ENCODE data around the gene AGO1. TPM values are rescaled to one million over a fixed set of nuclear protein-coding genes. Genes with fewer than 3 reads are reported as not detected.
"Not testable (repeated sequence)": the region's sequence is repeated elsewhere in the genome, so short reads cannot be mapped to it uniquely, and the experiment has no call there.

AGO1 gene
- total RNA-seq, 2 experiments from 2014 or later, result 24.9 to 25.3 TPM

- intact Hi-C loops (cut with micrococcal nuclease), result no loop called here
- Mint-ChIP-seq H3K27ac (no peak overlapping the region), H3K36me3 (ENCODE audit: low read depth) (peaks cover 2% of the 10 kb centered on the region), H3K4me3 (no peak overlapping the region), H3K27me3 (ENCODE audit: low read depth) (no peaks in the 10 kb centered on the region), H3K4me1 (ENCODE audit: low read depth) (no peaks in the 10 kb centered on the region), H3K9me3 (no peaks in the 10 kb centered on the region)
- DNase-seq, result no peak
- CTCF ChIA-PET, result no interaction called here
These were observed 30.8 kb upstream of the AGO1 start for GRCh38 chr1:35852241-35852640.

- Mint-ChIP-seq H3K27ac (no peak overlapping the region), H3K4me1 (ENCODE audit: low read depth) (no peaks in the 10 kb centered on the region), H3K36me3 (ENCODE audit: low read depth) (peaks cover 2% of the 10 kb centered on the region), H3K27me3 (ENCODE audit: low read depth) (no peaks in the 10 kb centered on the region), H3K9me3 (no peaks in the 10 kb centered on the region), H3K4me3 (no peak overlapping the region)
- intact Hi-C loops (cut with micrococcal nuclease), result no loop called here
- no peak for DNase-seq
- CTCF ChIA-PET, result interaction anchor here (1.0 kb wide), 1 partner anchor 9 kb away, joined by 3 read pairs; no protein-coding TSS in a partner anchor
These were observed 27.9 kb upstream of the AGO1 start for GRCh38 chr1:35854989-35855700.

- intact Hi-C loops (cut with micrococcal nuclease), result no loop called here
- Mint-ChIP-seq H3K9me3 (no peaks in the 10 kb centered on the region), H3K27ac (no peak overlapping the region), H3K27me3 (ENCODE audit: low read depth) (no peaks in the 10 kb centered on the region), H3K4me1 (ENCODE audit: low read depth) (no peaks in the 10 kb centered on the region), H3K4me3 (no peak overlapping the region), H3K36me3 (ENCODE audit: low read depth) (no peaks in the 10 kb centered on the region)
- no peak for DNase-seq
- CTCF ChIA-PET, result interaction anchor here (1.7 kb wide), 1 partner anchor 10 kb away, joined by 4 read pairs; no protein-coding TSS in a partner anchor
These were observed 26.0 kb upstream of the AGO1 start for GRCh38 chr1:35856964-35857363.

GRCh38 chr1:35857830-35858229, 25.2 kb upstream of the AGO1 start:
- H3K27me3 Mint-ChIP-seq (ENCODE audit: low read depth), result no peaks in the 10 kb centered on the region
- intact Hi-C loops (cut with micrococcal nuclease), result no loop called here
- CTCF ChIA-PET, result interaction anchor here (0.5 to 1.7 kb wide), 3 partner anchors 9 to 75 kb away, joined by 3 to 4 read pairs (median 4); no protein-coding TSS in a partner anchor
- no peak overlapping the region for H3K27ac Mint-ChIP-seq
- H3K4me1 Mint-ChIP-seq (ENCODE audit: low read depth), result no peaks in the 10 kb centered on the region
- no peaks in the 10 kb centered on the region for H3K9me3 Mint-ChIP-seq
- no peaks in the 10 kb centered on the region for H3K36me3 Mint-ChIP-seq (ENCODE audit: low read depth)
- DNase-seq, result peak; percentile 10
- H3K4me3 Mint-ChIP-seq, result no peak overlapping the region

- CTCF ChIA-PET, result no interaction called here
These were observed 22.3 kb upstream of the AGO1 start for GRCh38 chr1:35860696-35861095.

GRCh38 chr1:35863136-35863535, 19.9 kb upstream of the AGO1 start:
- no peak overlapping the region for H3K4me3 Mint-ChIP-seq
- CTCF ChIA-PET, result no interaction called here
- no peak for DNase-seq
- intact Hi-C loops (cut with micrococcal nuclease), result no loop called here
- H3K4me1 Mint-ChIP-seq (ENCODE audit: low read depth), result no peaks in the 10 kb centered on the region
- H3K27me3 Mint-ChIP-seq (ENCODE audit: low read depth), result no peaks in the 10 kb centered on the region
- no peaks in the 10 kb centered on the region for H3K9me3 Mint-ChIP-seq
- no peaks in the 10 kb centered on the region for H3K36me3 Mint-ChIP-seq (ENCODE audit: low read depth)
- H3K27ac Mint-ChIP-seq, result no peak overlapping the region

More at GRCh38 chr1:35860696-35861095, 22.3 kb upstream of the AGO1 start:
- no peaks in the 10 kb centered on the region for H3K9me3 Mint-ChIP-seq
- H3K4me3 Mint-ChIP-seq, result no peak overlapping the region
- intact Hi-C loops (cut with micrococcal nuclease), result no loop called here
- no peaks in the 10 kb centered on the region for H3K36me3 Mint-ChIP-seq (ENCODE audit: low read depth)
- H3K27ac Mint-ChIP-seq, result no peak overlapping the region
- H3K27me3 Mint-ChIP-seq (ENCODE audit: low read depth), result no peaks in the 10 kb centered on the region
- no peak for DNase-seq
- no peaks in the 10 kb centered on the region for H3K4me1 Mint-ChIP-seq (ENCODE audit: low read depth)

GRCh38 chr1:35863881-35864625, 19.0 kb upstream of the AGO1 start:
- no peaks in the 10 kb centered on the region for H3K9me3 Mint-ChIP-seq
- intact Hi-C loops (cut with micrococcal nuclease), result no loop called here
- H3K4me3 Mint-ChIP-seq, result no peak overlapping the region
- CTCF ChIA-PET, result interaction anchor here (0.8 kb wide), 1 partner anchor 9 kb away, joined by 3 read pairs; no protein-coding TSS in a partner anchor
- no peaks in the 10 kb centered on the region for H3K36me3 Mint-ChIP-seq (ENCODE audit: low read depth)
- DNase-seq, result no peak
- no peak overlapping the region for H3K27ac Mint-ChIP-seq
- no peaks in the 10 kb centered on the region for H3K4me1 Mint-ChIP-seq (ENCODE audit: low read depth)
- no peaks in the 10 kb centered on the region for H3K27me3 Mint-ChIP-seq (ENCODE audit: low read depth)

- intact Hi-C loops (cut with micrococcal nuclease), result no loop called here
These were observed 18.2 kb upstream of the AGO1 start for GRCh38 chr1:35864813-35865212.

GRCh38 chr1:35866991-35867390, 16.0 kb upstream of the AGO1 start:
- Mint-ChIP-seq H3K36me3 (ENCODE audit: low read depth) (no peaks in the 10 kb centered on the region), H3K4me1 (ENCODE audit: low read depth) (no peaks in the 10 kb centered on the region), H3K9me3 (no peaks in the 10 kb centered on the region), H3K27me3 (ENCODE audit: low read depth) (no peaks in the 10 kb centered on the region), H3K4me3 (no peak overlapping the region), H3K27ac (no peak overlapping the region)
- intact Hi-C loops (cut with micrococcal nuclease), result no loop called here
- CTCF ChIA-PET, result interaction anchor here (1.1 kb wide), 1 partner anchor 10 kb away, joined by 4 read pairs; no protein-coding TSS in a partner anchor
- DNase-seq, result no peak

More at GRCh38 chr1:35864813-35865212, 18.2 kb upstream of the AGO1 start:
- CTCF ChIA-PET, result interaction anchor here (0.6 kb wide), 1 partner anchor 18 kb away, joined by 5 read pairs; no protein-coding TSS in a partner anchor
- Mint-ChIP-seq H3K4me3 (no peak overlapping the region), H3K27me3 (ENCODE audit: low read depth) (no peaks in the 10 kb centered on the region), H3K9me3 (no peaks in the 10 kb centered on the region), H3K4me1 (ENCODE audit: low read depth) (no peaks in the 10 kb centered on the region), H3K36me3 (ENCODE audit: low read depth) (no peaks in the 10 kb centered on the region), H3K27ac (no peak overlapping the region)
- DNase-seq, result no peak

- CTCF ChIA-PET; H3K4me1 Mint-ChIP-seq (ENCODE audit: low read depth); H3K27me3 Mint-ChIP-seq (ENCODE audit: low read depth); H3K27ac Mint-ChIP-seq; H3K9me3 Mint-ChIP-seq; H3K4me3 Mint-ChIP-seq; DNase-seq; H3K36me3 Mint-ChIP-seq (ENCODE audit: low read depth); intact Hi-C loops (cut with micrococcal nuclease): not testable (repeated sequence)
These were observed 13.6 kb upstream of the AGO1 start for GRCh38 chr1:35869245-35869950.

GRCh38 chr1:35870651-35871309, 12.2 kb upstream of the AGO1 start:
- Mint-ChIP-seq H3K36me3 (ENCODE audit: low read depth) (no peaks in the 10 kb centered on the region), H3K27ac (no peak overlapping the region), H3K9me3 (no peaks in the 10 kb centered on the region), H3K27me3 (ENCODE audit: low read depth) (no peaks in the 10 kb centered on the region), H3K4me1 (ENCODE audit: low read depth) (no peaks in the 10 kb centered on the region), H3K4me3 (no peak overlapping the region)
- DNase-seq, result no peak
- intact Hi-C loops (cut with micrococcal nuclease), result no loop called here
- CTCF ChIA-PET, result no interaction called here

GRCh38 chr1:35873243-35873750, 9.7 kb upstream of the AGO1 start:
- Mint-ChIP-seq H3K36me3 (ENCODE audit: low read depth) (no peaks in the 10 kb centered on the region), H3K27me3 (ENCODE audit: low read depth) (no peaks in the 10 kb centered on the region), H3K9me3 (no peaks in the 10 kb centered on the region), H3K4me1 (ENCODE audit: low read depth) (no peaks in the 10 kb centered on the region), H3K27ac (no peak overlapping the region), H3K4me3 (no peak overlapping the region)
- intact Hi-C loops (cut with micrococcal nuclease), result no loop called here
- CTCF ChIA-PET, result interaction anchor here (0.6 to 1.1 kb wide), 2 partner anchors 9 to 671 kb away, joined by 3 read pairs; no protein-coding TSS in a partner anchor
- DNase-seq, result no peak
